ENCODE measurements around the gene SPON1.
"Not testable (repeated sequence)": the region's sequence is repeated elsewhere in the genome, so short reads cannot be mapped to it uniquely, and the experiment has no call there.

Gene SPON1

GRCh38 chr11:14081581-14082231 is 119.2 kb downstream of the SPON1 start:
- Histone ChIP-seq H3K9me3 (ENCODE audit: control insufficient read depth, insufficient read depth, low read length) (no peaks in the 10 kb centered on the region), H3K4me1 (ENCODE audit: insufficient read depth, low read length) (no peaks in the 10 kb centered on the region), H3K9ac (ENCODE audit: low read depth, low read length) (no peak overlapping the region), H3K36me3 (ENCODE audit: insufficient read depth, low read length) (no peaks in the 10 kb centered on the region)

DNA sequence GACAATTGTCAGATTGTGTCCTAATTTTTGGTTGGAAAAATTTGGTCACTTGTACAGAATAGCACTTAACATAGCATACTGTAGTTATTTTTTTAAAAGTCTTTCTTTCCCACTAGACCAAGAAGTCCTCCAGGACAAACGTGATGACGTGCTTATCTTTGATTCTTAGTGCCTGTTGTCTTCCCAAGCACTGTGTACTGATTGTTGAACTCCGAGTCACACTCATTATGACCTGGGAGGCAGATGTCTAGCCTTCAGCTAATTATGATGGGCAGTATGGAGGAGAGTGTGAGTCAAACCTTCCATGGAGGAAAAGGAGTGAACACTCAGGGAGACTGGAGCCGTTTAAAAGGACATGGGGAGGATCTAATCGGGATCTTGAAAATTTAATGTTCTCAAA is 119.8 kb downstream of the SPON1 start:
- Histone ChIP-seq H3K36me3 (ENCODE audit: insufficient read depth, low read length) (no peaks in the 10 kb centered on the region), H3K9ac (ENCODE audit: low read depth, low read length) (no peak overlapping the region), H3K9me3 (ENCODE audit: control insufficient read depth, insufficient read depth, low read length) (no peaks in the 10 kb centered on the region), H3K4me1 (ENCODE audit: insufficient read depth, low read length) (no peaks in the 10 kb centered on the region)

DNA sequence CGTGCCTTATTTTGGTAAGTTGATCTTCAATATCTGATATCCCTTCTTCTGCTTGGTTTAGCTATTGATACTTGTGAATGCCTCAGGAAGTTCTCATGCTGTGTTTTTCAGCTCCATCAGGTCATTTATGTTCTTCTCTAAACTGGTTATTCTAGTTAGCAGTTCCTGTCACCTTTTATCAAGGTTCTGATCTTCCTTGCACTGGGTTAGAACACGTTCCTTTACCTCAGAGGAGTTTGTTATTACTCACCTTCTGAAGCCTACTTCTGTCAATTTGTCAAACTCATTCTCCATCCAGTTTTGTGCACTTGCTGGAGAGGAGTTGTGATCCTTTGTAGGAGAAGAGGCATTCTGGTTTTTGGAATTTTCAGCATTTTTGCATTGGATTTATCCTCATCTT is 126.3 kb downstream of the SPON1 start:
- not testable (repeated sequence) for H3K9ac ChIP-seq (ENCODE audit: low read depth, low read length); H3K9me3 ChIP-seq (ENCODE audit: control insufficient read depth, insufficient read depth, low read length); H3K4me1 ChIP-seq (ENCODE audit: insufficient read depth, low read length); H3K36me3 ChIP-seq (ENCODE audit: insufficient read depth, low read length)

DNA sequence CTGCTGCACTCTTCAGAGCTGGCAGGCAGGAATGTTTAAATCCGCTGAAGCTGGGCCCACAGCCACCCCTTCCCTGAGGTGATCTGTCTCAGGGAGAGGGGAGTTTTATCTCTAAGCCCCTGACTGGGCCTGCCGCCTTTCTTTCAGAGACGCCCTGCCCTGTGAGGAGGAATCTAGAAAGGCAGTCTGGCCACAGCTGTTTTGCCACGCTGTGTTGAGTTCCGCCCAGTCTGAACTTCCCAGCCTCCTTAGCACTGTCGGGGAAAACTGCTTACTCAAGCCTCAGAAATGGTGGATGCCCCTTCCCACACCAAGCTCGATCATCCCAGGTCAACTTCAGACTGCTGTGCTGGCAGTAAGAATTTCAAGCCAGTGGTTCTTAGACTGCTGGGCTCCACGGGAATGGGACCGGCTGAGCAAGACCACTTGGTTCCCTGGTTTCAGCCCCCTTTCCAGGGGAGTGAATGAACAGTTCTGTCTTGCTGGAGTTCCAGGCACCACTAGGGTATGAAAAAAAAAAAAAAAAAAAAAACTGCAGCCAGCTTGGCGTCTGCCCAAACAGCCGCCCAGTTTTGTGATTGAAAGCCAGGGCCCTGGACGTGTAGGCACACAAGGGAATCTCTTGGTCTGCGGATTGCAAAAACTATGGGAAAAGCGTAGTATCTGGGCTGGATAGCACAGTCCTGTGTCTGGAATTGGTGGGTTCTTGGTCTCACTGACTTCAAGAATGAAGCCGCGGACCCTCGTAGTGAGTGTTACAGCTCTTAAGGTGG is 127.4 kb downstream of the SPON1 start:
- H3K9me3 ChIP-seq (ENCODE audit: control insufficient read depth, insufficient read depth, low read length) = no peaks in the 10 kb centered on the region
- H3K36me3 ChIP-seq (ENCODE audit: insufficient read depth, low read length) = no peaks in the 10 kb centered on the region
- H3K9ac ChIP-seq (ENCODE audit: low read depth, low read length) = no peak overlapping the region
- no peaks in the 10 kb centered on the region for H3K4me1 ChIP-seq (ENCODE audit: insufficient read depth, low read length)

DNA sequence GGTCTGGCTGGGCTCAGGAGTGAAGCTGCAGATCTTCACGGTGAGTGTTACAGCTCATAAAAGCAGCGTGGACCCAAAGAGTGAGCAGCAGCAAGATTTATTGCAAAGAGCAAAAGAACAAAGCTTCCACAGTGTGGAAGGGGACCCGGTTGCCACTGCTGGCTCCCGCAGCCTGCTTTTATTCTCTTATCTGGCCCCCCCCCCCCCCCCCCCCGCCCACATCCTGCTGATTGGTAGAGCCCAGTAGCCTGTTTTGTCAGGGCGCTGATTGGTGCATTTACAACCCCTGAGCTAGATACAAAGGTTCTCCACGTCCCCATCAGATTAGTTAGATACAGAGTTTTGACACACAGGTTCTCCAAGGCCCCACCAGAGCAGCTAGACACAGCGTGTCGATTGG is 128.1 kb downstream of the SPON1 start:
- H3K4me1 ChIP-seq (ENCODE audit: insufficient read depth, low read length); H3K9ac ChIP-seq (ENCODE audit: low read depth, low read length): not testable (repeated sequence)

GRCh38 chr11:14093065-14093464 is 130.5 kb downstream of the SPON1 start:
- Histone ChIP-seq H3K36me3 (ENCODE audit: insufficient read depth, low read length) (no peaks in the 10 kb centered on the region), H3K4me1 (ENCODE audit: insufficient read depth, low read length) (no peaks in the 10 kb centered on the region), H3K9ac (ENCODE audit: low read depth, low read length) (no peak overlapping the region), H3K9me3 (ENCODE audit: control insufficient read depth, insufficient read depth, low read length) (no peaks in the 10 kb centered on the region)

More for the DNA sequence above, 128.1 kb downstream of the SPON1 start:
- not testable (repeated sequence) for H3K9me3 ChIP-seq (ENCODE audit: control insufficient read depth, insufficient read depth, low read length); H3K36me3 ChIP-seq (ENCODE audit: insufficient read depth, low read length)

- no peaks in the 10 kb centered on the region for H3K36me3 ChIP-seq (ENCODE audit: insufficient read depth, low read length)
- no peaks in the 10 kb centered on the region for H3K4me1 ChIP-seq (ENCODE audit: insufficient read depth, low read length)
These were observed 132.0 kb downstream of the SPON1 start for GRCh38 chr11:14094481-14095037.

DNA sequence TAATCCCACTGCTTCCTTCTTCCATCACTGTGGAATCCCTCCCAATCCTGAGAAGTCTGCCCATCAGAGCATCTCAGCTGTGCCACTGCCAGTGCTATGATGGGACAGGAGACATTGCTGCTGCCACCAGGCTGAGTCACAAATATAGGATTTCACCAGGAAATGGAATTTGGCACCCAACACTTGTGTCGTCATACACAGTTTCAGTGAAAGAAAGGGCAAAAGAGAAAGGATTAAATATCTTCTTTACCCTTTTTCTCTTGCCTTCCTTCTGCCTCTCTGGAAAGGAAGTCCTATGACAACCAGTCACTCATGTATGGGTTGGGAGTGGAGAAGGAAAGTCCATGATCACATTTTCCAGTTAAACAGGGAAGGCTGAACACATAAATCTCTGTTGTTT is 133.4 kb downstream of the SPON1 start:
- H3K4me1 ChIP-seq (ENCODE audit: insufficient read depth, low read length) = no peaks in the 10 kb centered on the region
- no peaks in the 10 kb centered on the region for H3K9me3 ChIP-seq (ENCODE audit: control insufficient read depth, insufficient read depth, low read length)
- no peaks in the 10 kb centered on the region for H3K36me3 ChIP-seq (ENCODE audit: insufficient read depth, low read length)
- H3K9ac ChIP-seq (ENCODE audit: low read depth, low read length) = no peak overlapping the region

More at GRCh38 chr11:14094481-14095037, 132.0 kb downstream of the SPON1 start:
- no peak overlapping the region for H3K9ac ChIP-seq (ENCODE audit: low read depth, low read length)
- no peaks in the 10 kb centered on the region for H3K9me3 ChIP-seq (ENCODE audit: control insufficient read depth, insufficient read depth, low read length)

GRCh38 chr11:14096606-14097005 is 134.1 kb downstream of the SPON1 start:
- Histone ChIP-seq H3K36me3 (ENCODE audit: insufficient read depth, low read length) (no peaks in the 10 kb centered on the region), H3K9ac (ENCODE audit: low read depth, low read length) (no peak overlapping the region), H3K9me3 (ENCODE audit: control insufficient read depth, insufficient read depth, low read length) (no peaks in the 10 kb centered on the region), H3K4me1 (ENCODE audit: insufficient read depth, low read length) (no peaks in the 10 kb centered on the region)

DNA sequence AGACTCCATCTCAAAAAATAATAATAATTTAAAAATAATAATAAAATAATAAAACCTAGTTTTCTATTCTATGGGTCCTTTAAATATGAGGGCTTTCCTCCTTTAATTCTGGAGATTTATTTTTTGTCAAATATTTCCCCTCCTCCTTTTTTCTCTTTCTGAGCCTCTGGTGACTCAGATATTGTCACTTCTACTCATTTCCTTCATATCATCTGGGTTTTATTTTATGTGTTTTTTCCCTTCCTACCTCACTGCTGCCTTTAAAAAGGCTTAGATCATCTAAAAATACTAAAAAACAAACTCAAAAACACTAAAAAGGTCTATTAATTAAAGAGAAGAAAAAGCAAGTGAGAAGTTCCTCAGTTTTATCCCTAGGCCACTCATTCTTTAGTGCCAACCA is 138.9 kb downstream of the SPON1 start:
- H3K9ac ChIP-seq (ENCODE audit: low read depth, low read length) = no peak overlapping the region
- no peaks in the 10 kb centered on the region for H3K9me3 ChIP-seq (ENCODE audit: control insufficient read depth, insufficient read depth, low read length)
- H3K4me1 ChIP-seq (ENCODE audit: insufficient read depth, low read length) = no peaks in the 10 kb centered on the region; the same call in 1 of the 2 replicates

DNA sequence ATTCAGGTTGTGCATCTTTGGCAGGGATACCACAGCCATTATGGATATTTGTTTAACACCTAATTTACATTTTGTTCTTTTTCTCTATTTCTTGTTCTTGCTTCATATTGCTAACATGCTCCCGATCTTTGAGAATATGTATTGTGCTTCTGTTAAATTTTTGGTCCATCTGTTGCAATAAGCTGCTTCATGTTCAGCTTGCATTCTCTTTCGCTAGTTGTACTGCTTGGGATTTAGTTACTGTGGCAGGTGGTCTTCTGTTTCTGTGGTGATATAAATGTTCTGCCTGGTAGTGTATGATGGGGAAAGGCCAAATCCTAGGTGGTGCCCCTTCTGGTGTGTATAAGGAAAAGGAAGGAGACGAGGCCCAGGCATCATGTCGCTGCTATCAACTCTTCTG is 140.2 kb downstream of the SPON1 start:
- H3K9ac ChIP-seq (ENCODE audit: low read depth, low read length) = no peak overlapping the region
- no peaks in the 10 kb centered on the region for H3K9me3 ChIP-seq (ENCODE audit: control insufficient read depth, insufficient read depth, low read length)
- no peaks in the 10 kb centered on the region; the same call in 1 of the 2 replicates for H3K4me1 ChIP-seq (ENCODE audit: insufficient read depth, low read length)

More for the DNA sequence above, 138.9 kb downstream of the SPON1 start:
- H3K36me3 ChIP-seq (ENCODE audit: insufficient read depth, low read length) = no peaks in the 10 kb centered on the region

GRCh38 chr11:14105446-14105845 is 142.9 kb downstream of the SPON1 start:
- no peaks in the 10 kb centered on the region; the same call in 1 of the 2 replicates for H3K4me1 ChIP-seq (ENCODE audit: insufficient read depth, low read length)
- H3K36me3 ChIP-seq (ENCODE audit: insufficient read depth, low read length) = no peaks in the 10 kb centered on the region
- H3K9ac ChIP-seq (ENCODE audit: low read depth, low read length) = no peak overlapping the region

More for the DNA sequence above, 140.2 kb downstream of the SPON1 start:
- no peaks in the 10 kb centered on the region for H3K36me3 ChIP-seq (ENCODE audit: insufficient read depth, low read length)

GRCh38 chr11:14106303-14107049 is 144.0 kb downstream of the SPON1 start:
- Histone ChIP-seq H3K9ac (ENCODE audit: low read depth, low read length) (no peak overlapping the region), H3K9me3 (ENCODE audit: control insufficient read depth, insufficient read depth, low read length) (no peaks in the 10 kb centered on the region; the same call in 1 of the 2 replicates), H3K4me1 (ENCODE audit: insufficient read depth, low read length) (no peaks in the 10 kb centered on the region; the same call in 1 of the 2 replicates), H3K36me3 (ENCODE audit: insufficient read depth, low read length) (no peaks in the 10 kb centered on the region)

More at GRCh38 chr11:14105446-14105845, 142.9 kb downstream of the SPON1 start:
- H3K9me3 ChIP-seq (ENCODE audit: control insufficient read depth, insufficient read depth, low read length) = no peaks in the 10 kb centered on the region; the same call in 1 of the 2 replicates

GRCh38 chr11:14107050-14107430 is 144.5 kb downstream of the SPON1 start:
- H3K36me3 ChIP-seq (ENCODE audit: insufficient read depth, low read length) = no peaks in the 10 kb centered on the region
- no peak overlapping the region for H3K9ac ChIP-seq (ENCODE audit: low read depth, low read length)
- no peaks in the 10 kb centered on the region; the same call in 1 of the 2 replicates for H3K9me3 ChIP-seq (ENCODE audit: control insufficient read depth, insufficient read depth, low read length)

More at GRCh38 chr11:14107050-14107430, 144.5 kb downstream of the SPON1 start:
- no peaks in the 10 kb centered on the region; the same call in 1 of the 2 replicates for H3K4me1 ChIP-seq (ENCODE audit: insufficient read depth, low read length)

Measured in ES-I3 (cell line).